Brain microvascular endothelial cell (primary cell): ENCODE results near the gene LHX4.

Experiments
- DNase-seq: peaks from one replicate; pipeline ENCODE4 v3.0.0-alpha.2; 2020
- H3K27ac ChIP-seq: fragments of 250-450 bp; sonication (Bioruptor Pico); 2 replicates; pipeline ENCODE4 v1.5.1; 2020; ENCODE audit warnings: mild to moderate bottlenecking, moderate library complexity
- H3K27me3 ChIP-seq: fragments of 250-450 bp; sonication (Bioruptor Pico); replicated peaks from 2 replicates; pipeline ENCODE4 v1.5.1; 2020; ENCODE audit warnings: mild to moderate bottlenecking
- H3K36me3 ChIP-seq: fragments of 250-450 bp; sonication (Bioruptor Pico); replicated peaks from 2 replicates; pipeline ENCODE4 v1.5.1; 2020; ENCODE audit warnings: mild to moderate bottlenecking
- H3K4me3 ChIP-seq: 2 replicates; pipeline ENCODE4 v1.5.1; 2011; ENCODE audit warnings: low read depth, mild to moderate bottlenecking, control low read depth, low read length, moderate library complexity
- CTCF ChIP-seq: IDR thresholded peaks from 2 replicates; pipeline ENCODE4 v1.5.1; 2011; ENCODE audit warnings: low read depth, mild to moderate bottlenecking, moderate library complexity, low read length, control low read depth, inconsistent platforms; ENCODE audit errors: missing control alignments
- in situ Hi-C: cut with HindIII; loops from 2 replicates; pipeline ENCODE4 v1.10.0; 2017; ENCODE audit warnings: low sequenced_read_pairs, low pct_ligation_motif_present

Gene LHX4

GRCh38 chr1:180253585-180254495 is 23.8 kb downstream of the LHX4 start:
- Histone ChIP-seq H3K27me3 (no peaks in the 10 kb centered on the region), H3K27ac (no peak overlapping the region), H3K4me3 (no peak overlapping the region), H3K36me3 (no peaks in the 10 kb centered on the region)
- in situ Hi-C loops = no loop called here
- DNase-seq = no peak
- no peak for TF ChIP-seq CTCF

- in situ Hi-C loops = no loop called here
- no peak for TF ChIP-seq CTCF
These were observed 24.4 kb downstream of the LHX4 start for GRCh38 chr1:180254496-180254819.

GRCh38 chr1:180254854-180255253 is 24.8 kb downstream of the LHX4 start:
- Histone ChIP-seq H3K27me3 (peaks cover 3% of the 10 kb centered on the region), H3K27ac (no peak overlapping the region), H3K4me3 (no peak overlapping the region), H3K36me3 (no peaks in the 10 kb centered on the region)
- no peak for TF ChIP-seq CTCF
- DNase-seq = no peak
- in situ Hi-C loops = no loop called here

More at GRCh38 chr1:180254496-180254819, 24.4 kb downstream of the LHX4 start:
- DNase-seq = no peak
- no peaks in the 10 kb centered on the region for H3K36me3 ChIP-seq
- H3K27me3 ChIP-seq = peaks cover 3% of the 10 kb centered on the region
- no peak overlapping the region for H3K27ac ChIP-seq
- no peak overlapping the region for H3K4me3 ChIP-seq

- DNase-seq = no peak
- no peak for TF ChIP-seq CTCF
- no peaks in the 10 kb centered on the region for H3K36me3 ChIP-seq
- H3K27ac ChIP-seq = no peak overlapping the region
- in situ Hi-C loops = no loop called here
- no peak overlapping the region for H3K4me3 ChIP-seq
- H3K27me3 ChIP-seq = peaks cover 11% of the 10 kb centered on the region
These were observed 25.7 kb downstream of the LHX4 start for GRCh38 chr1:180255536-180256340.

- DNase-seq = no peak
- Histone ChIP-seq H3K4me3 (no peak overlapping the region), H3K36me3 (no peaks in the 10 kb centered on the region), H3K27me3 (peaks cover 13% of the 10 kb centered on the region), H3K27ac (no peak overlapping the region)
- no peak for TF ChIP-seq CTCF
- in situ Hi-C loops = no loop called here
These were observed 26.4 kb downstream of the LHX4 start for GRCh38 chr1:180256341-180257027.
